DND-41 (cell line): ENCODE data around the gene EFR3B.

Source experiments
- ATAC-seq: fragments of 200-7000 bp; cut with Tn5 transposase; 3 replicates; pipeline ENCODE4 v1.9.1; 2021; ENCODE audit warnings: low read depth; ENCODE audit not compliant: insufficient read depth
- DNase-seq: peaks from one replicate; pipeline ENCODE4 v3.0.0-alpha.2; 2020
- H2AFZ ChIP-seq: 2 replicates; pipeline ENCODE4 v1.6.0; 2012; ENCODE audit warnings: low read depth, low read length
- H3K27ac ChIP-seq: 2 replicates; pipeline ENCODE4 v1.5.1; 2012; ENCODE audit warnings: low read length, inconsistent platforms
- H3K27me3 ChIP-seq: fragments of 200-600 bp; sonication (generic); 2 replicates; pipeline ENCODE4 v1.6.0; 2012; ENCODE audit warnings: low read length, mild to moderate bottlenecking, inconsistent platforms; ENCODE audit not compliant: insufficient read depth, poor library complexity
- H3K36me3 ChIP-seq: 2 replicates; pipeline ENCODE4 v1.5.1; 2012; ENCODE audit warnings: low read length, inconsistent platforms; ENCODE audit not compliant: insufficient read depth
- H3K4me1 ChIP-seq: 2 replicates; pipeline ENCODE4 v1.5.1; 2012; ENCODE audit warnings: mild to moderate bottlenecking, low read length; ENCODE audit not compliant: insufficient read depth
- H3K4me2 ChIP-seq: 2 replicates; pipeline ENCODE4 v1.6.0; 2012; ENCODE audit warnings: mild to moderate bottlenecking, moderate library complexity, low read length, inconsistent platforms; ENCODE audit not compliant: insufficient read depth
- H3K4me3 ChIP-seq, 2 experiments: fragments of 200-600 bp in 1 of 2; shearing (Covaris generic) in 1 of 2; 2 replicates each; pipeline ENCODE4 v1.5.1; 2012 to 2016; ENCODE audit warnings: inconsistent platforms in 2 of 2, low read length in 2 of 2, mild to moderate bottlenecking in 2 of 2, low read depth in 1 of 2, moderate library complexity in 1 of 2
- H3K79me2 ChIP-seq: 2 replicates; pipeline ENCODE4 v1.6.0; 2012; ENCODE audit warnings: low read length, inconsistent platforms; ENCODE audit not compliant: insufficient read depth
- H3K9ac ChIP-seq: 2 replicates; pipeline ENCODE4 v1.6.0; 2012; ENCODE audit warnings: low read depth, mild to moderate bottlenecking, inconsistent platforms, low read length, moderate library complexity
- H3K9me3 ChIP-seq: 2 replicates; pipeline ENCODE4 v1.5.1; 2012; ENCODE audit warnings: low read length, moderate library complexity, mild to moderate bottlenecking, inconsistent platforms; ENCODE audit not compliant: insufficient read depth, severe bottlenecking
- H4K20me1 ChIP-seq: 2 replicates; pipeline ENCODE4 v1.6.0; 2012; ENCODE audit warnings: low read length; ENCODE audit not compliant: insufficient read depth
- CTCF ChIP-seq: IDR thresholded peaks from 2 replicates; pipeline ENCODE4 v1.5.1; 2012; ENCODE audit warnings: borderline replicate concordance, low read length, moderate library complexity, mild to moderate bottlenecking; ENCODE audit not compliant: poor library complexity, severe bottlenecking; ENCODE audit errors: extremely low read depth
- EZH2 ChIP-seq: IDR thresholded peaks from 3 replicates; pipeline ENCODE4 v1.6.1; 2012; ENCODE audit warnings: borderline replicate concordance, low read depth, mild to moderate bottlenecking, moderate library complexity, low read length, inconsistent platforms; ENCODE audit not compliant: severe bottlenecking

Gene EFR3B

GRCh38 chr2:25151718-25152117, 109.8 kb downstream of the EFR3B start:
- TF ChIP-seq EZH2: no peak
- TF ChIP-seq CTCF: no peak
- DNase-seq: no peak
- Histone ChIP-seq H3K4me3 (no peak overlapping the region), H4K20me1 (no peaks in the 10 kb centered on the region), H3K79me2 (no peaks in the 10 kb centered on the region), H3K4me1 (no peaks in the 10 kb centered on the region), H3K9ac (no peak overlapping the region), H3K27ac (no peak overlapping the region), H3K4me2 (no peak overlapping the region), H3K36me3 (no peaks in the 10 kb centered on the region), H3K9me3 (no peaks in the 10 kb centered on the region), H3K27me3 (peaks cover 4% of the 10 kb centered on the region), H2AFZ (no peak overlapping the region)
- ATAC-seq: no peak

GRCh38 chr2:25155401-25155800, 113.5 kb downstream of the EFR3B start:
- no peaks in the 10 kb centered on the region for H4K20me1 ChIP-seq
- H3K4me1 ChIP-seq: no peaks in the 10 kb centered on the region
- no peak overlapping the region for H2AFZ ChIP-seq
- H3K4me3 ChIP-seq: no peak overlapping the region
- H3K79me2 ChIP-seq: no peaks in the 10 kb centered on the region
- no peak for ATAC-seq
- DNase-seq: no peak
- peaks cover 3% of the 10 kb centered on the region for H3K27me3 ChIP-seq
- no peaks in the 10 kb centered on the region for H3K9me3 ChIP-seq
- TF ChIP-seq EZH2 (no peak), CTCF (no peak)
- H3K4me2 ChIP-seq: no peak overlapping the region
- H3K9ac ChIP-seq: no peak overlapping the region
- no peak overlapping the region for H3K27ac ChIP-seq
- H3K36me3 ChIP-seq: no peaks in the 10 kb centered on the region

DNA sequence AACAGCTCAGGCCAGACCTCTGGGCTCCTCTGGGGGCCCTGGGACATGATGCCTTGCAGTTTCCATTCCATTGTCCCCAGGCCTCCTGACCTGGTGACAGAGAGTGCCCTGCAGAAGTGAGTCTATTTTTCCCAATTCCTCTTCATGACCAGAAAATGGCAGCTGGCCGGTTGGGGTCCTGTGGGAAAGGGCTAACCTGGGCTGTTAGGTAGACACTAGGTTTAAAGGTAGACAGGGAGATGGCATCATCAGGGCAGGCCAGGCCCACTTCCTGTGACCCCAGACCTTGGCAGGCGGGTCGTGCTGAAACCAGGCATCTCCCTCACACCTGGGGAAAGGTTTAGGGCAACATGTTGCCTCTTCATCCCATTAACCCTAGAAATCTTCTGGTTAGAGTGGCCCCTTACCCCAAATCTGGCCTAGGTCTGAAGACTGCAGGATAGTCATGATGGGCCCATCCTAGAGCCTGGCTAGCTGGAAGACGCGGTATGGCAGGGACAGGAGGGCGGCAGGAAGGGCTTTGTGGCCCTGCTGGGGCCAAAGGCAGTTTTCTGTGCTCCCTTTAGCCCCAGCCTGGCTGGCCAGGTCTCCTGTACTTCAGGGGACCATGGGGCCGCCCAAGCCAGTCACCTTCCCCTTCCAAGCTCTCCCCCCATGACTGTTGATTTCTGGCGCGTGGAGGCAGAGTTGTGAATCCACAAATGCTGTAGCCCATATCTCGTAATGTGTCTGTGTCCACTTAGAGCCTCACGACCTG, 116.4 kb downstream of the EFR3B start:
- Histone ChIP-seq H3K4me2 (no peak overlapping the region), H3K9ac (no peak overlapping the region), H3K27ac (no peak overlapping the region), H3K27me3 (peaks cover 3% of the 10 kb centered on the region), H3K4me3 (no peak overlapping the region), H3K36me3 (no peaks in the 10 kb centered on the region), H3K79me2 (no peaks in the 10 kb centered on the region), H3K4me1 (no peaks in the 10 kb centered on the region), H2AFZ (no peak overlapping the region), H3K9me3 (no peaks in the 10 kb centered on the region), H4K20me1 (no peaks in the 10 kb centered on the region)
- DNase-seq (no peak), ATAC-seq (no peak)
- TF ChIP-seq EZH2 (no peak), CTCF (no peak)

GRCh38 chr2:25159949-25160348, 118.1 kb downstream of the EFR3B start:
- no peak overlapping the region for H3K27ac ChIP-seq
- H3K9me3 ChIP-seq: no peaks in the 10 kb centered on the region
- H3K79me2 ChIP-seq: no peaks in the 10 kb centered on the region
- H4K20me1 ChIP-seq: no peaks in the 10 kb centered on the region
- no peak overlapping the region for H3K9ac ChIP-seq
- H3K4me1 ChIP-seq: no peaks in the 10 kb centered on the region
- no peak overlapping the region for H3K4me2 ChIP-seq
- H3K36me3 ChIP-seq: no peaks in the 10 kb centered on the region
- ATAC-seq (no peak), DNase-seq (no peak)
- H3K27me3 ChIP-seq: peaks cover 11% of the 10 kb centered on the region
- no peak overlapping the region for H3K4me3 ChIP-seq
- TF ChIP-seq CTCF (no peak), EZH2 (no peak)
- no peak overlapping the region for H2AFZ ChIP-seq
